ENCODE measurements around the gene ITFG1. TPM values are rescaled to one million over a fixed set of nuclear protein-coding genes. Genes with fewer than 3 reads are reported as not detected.
"Not testable (repeated sequence)": the region's sequence is repeated elsewhere in the genome, so short reads cannot be mapped to it uniquely, and the experiment has no call there.

ITFG1 gene
- total and polyA plus RNA-seq, 2 donors from 2014 or later: 63.7 to 69.7 TPM

DNA sequence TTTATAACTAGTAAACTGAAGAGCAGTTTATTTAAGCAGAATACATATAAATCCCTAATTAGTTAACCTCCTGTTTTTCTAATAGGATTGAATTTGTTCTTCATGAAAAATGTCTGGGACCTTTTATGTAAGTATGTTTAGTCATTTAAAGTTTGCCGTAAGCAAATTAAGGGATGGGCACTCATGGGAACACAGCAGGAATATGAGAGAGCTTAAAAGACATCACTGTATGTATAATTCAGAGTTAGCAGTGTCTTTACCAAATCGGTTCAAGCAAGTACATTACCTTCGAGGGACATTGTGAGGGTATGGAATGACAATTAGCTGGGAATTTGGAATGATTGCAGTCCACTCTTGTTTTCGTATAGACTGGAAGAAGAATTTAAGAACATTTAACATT lies 299.4 kb downstream of the ITFG1 start:
- DNase-seq (no peak), FAIRE-seq (no peak)
- H3K36me3 ChIP-seq (ENCODE audit: control insufficient read depth in 2 of 3, insufficient read depth in 3 of 3, low read length in 3 of 3): peaks cover 2 to 4% (median 3%) of the 10 kb centered on the region in 3 donors
- TF ChIP-seq CTCF (IDR thresholded peaks at IDR 0.05; ENCODE audit: borderline replicate concordance, extremely low read depth, insufficient read depth): no peak
- H3K9ac ChIP-seq (ENCODE audit: low read length in 3 of 3): no peak overlapping the region
- intact Hi-C loops (cut with DNase I): no loop called here
- H3K4me1 ChIP-seq (ENCODE audit: control insufficient read depth in 2 of 3, insufficient read depth in 2 of 3, low read depth in 1 of 3, low read length in 3 of 3): no peaks in the 10 kb centered on the region
- no peak overlapping the region for H3K4me3 ChIP-seq (ENCODE audit: low read length in 3 of 3)
- no peaks in the 10 kb centered on the region for H3K9me3 ChIP-seq (ENCODE audit: control insufficient read depth in 2 of 3, insufficient read depth in 1 of 3, low read length in 3 of 3)
- no peaks in the 10 kb centered on the region for H3K27me3 ChIP-seq (ENCODE audit: control insufficient read depth, insufficient read depth, low read length)
- no peak overlapping the region for H3K27ac ChIP-seq (ENCODE audit: low read depth in 2 of 2, low read length in 2 of 2)

DNA sequence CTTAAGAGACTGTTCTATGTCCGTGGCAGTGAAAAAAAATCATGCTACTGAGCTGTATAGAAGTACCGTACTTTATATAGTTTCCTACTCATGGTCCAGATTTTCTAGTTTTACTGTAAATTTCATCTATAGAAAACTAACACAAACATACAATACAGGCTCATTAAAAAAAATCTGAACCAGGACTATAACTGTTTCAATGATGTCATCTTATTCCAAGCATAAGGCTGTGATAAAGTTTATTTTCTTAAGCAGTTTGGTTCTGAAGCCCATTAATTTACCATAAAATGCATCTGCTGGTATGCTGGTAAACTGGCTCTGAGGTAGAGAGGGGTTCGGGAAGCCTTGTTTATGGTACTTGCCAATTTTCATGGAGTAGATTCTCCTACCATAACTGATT lies 300.4 kb downstream of the ITFG1 start:
- no peak for TF ChIP-seq CTCF (IDR thresholded peaks at IDR 0.05; ENCODE audit: borderline replicate concordance, extremely low read depth, insufficient read depth)
- no peak for FAIRE-seq

GRCh38 chr16:47158992-47159391 lies 301.9 kb downstream of the ITFG1 start:
- no peaks in the 10 kb centered on the region for H3K4me1 ChIP-seq (ENCODE audit: control insufficient read depth in 2 of 3, insufficient read depth in 2 of 3, low read depth in 1 of 3, low read length in 3 of 3)
- H3K27me3 ChIP-seq (ENCODE audit: control insufficient read depth, insufficient read depth, low read length): no peaks in the 10 kb centered on the region
- intact Hi-C loops (cut with DNase I): no loop called here
- TF ChIP-seq CTCF (IDR thresholded peaks at IDR 0.05; ENCODE audit: borderline replicate concordance, extremely low read depth, insufficient read depth): no peak
- H3K4me3 ChIP-seq (ENCODE audit: low read length in 3 of 3): no peak overlapping the region
- no peak overlapping the region for H3K9ac ChIP-seq (ENCODE audit: low read length in 3 of 3)
- H3K9me3 ChIP-seq (ENCODE audit: control insufficient read depth in 2 of 3, insufficient read depth in 1 of 3, low read length in 3 of 3): no peaks in the 10 kb centered on the region
- DNase-seq (no peak), FAIRE-seq (peak; percentile 41)
- peaks cover 2 to 4% (median 3%) of the 10 kb centered on the region in 3 donors for H3K36me3 ChIP-seq (ENCODE audit: control insufficient read depth in 2 of 3, insufficient read depth in 3 of 3, low read length in 3 of 3)
- H3K27ac ChIP-seq (ENCODE audit: low read depth in 2 of 2, low read length in 2 of 2): no peak overlapping the region

More for the DNA sequence above, 300.4 kb downstream of the ITFG1 start:
- Histone ChIP-seq H3K36me3 (ENCODE audit: control insufficient read depth in 2 of 3, insufficient read depth in 3 of 3, low read length in 3 of 3) (peaks cover 2 to 4% (median 3%) of the 10 kb centered on the region in 3 donors), H3K27me3 (ENCODE audit: control insufficient read depth, insufficient read depth, low read length) (no peaks in the 10 kb centered on the region), H3K4me3 (ENCODE audit: low read length in 3 of 3) (no peak overlapping the region), H3K9me3 (ENCODE audit: control insufficient read depth in 2 of 3, insufficient read depth in 1 of 3, low read length in 3 of 3) (no peaks in the 10 kb centered on the region), H3K9ac (ENCODE audit: low read length in 3 of 3) (no peak overlapping the region), H3K4me1 (ENCODE audit: control insufficient read depth in 2 of 3, insufficient read depth in 2 of 3, low read depth in 1 of 3, low read length in 3 of 3) (no peaks in the 10 kb centered on the region), H3K27ac (ENCODE audit: low read depth in 2 of 2, low read length in 2 of 2) (no peak overlapping the region)
- intact Hi-C loops (cut with DNase I): no loop called here
- no peak for DNase-seq

DNA sequence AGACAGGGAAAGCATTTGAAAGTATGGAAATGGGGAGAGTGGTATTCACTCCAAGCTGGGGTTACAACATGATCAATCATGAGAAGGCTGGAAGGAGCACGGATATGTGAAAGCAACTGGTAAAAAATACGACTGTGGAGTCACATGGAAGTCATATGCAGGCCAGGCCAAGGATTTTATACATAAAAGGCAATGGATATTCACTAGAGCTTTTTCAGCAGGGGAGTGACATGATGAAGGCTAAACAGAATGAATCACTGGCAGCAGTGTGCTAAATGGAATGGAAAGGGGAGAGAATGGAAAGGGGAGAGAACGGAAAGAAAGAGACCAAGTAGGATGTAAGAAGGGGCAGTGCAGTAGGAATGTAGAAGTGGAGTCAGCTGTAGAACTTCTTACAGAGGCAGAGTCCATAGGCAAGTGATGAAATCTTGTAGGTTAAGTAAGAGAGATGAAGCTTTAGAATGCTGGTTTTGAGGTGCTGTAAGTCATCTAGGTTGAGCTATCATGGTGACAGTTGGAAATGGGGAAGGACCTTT lies 304.1 kb downstream of the ITFG1 start:
- no peak for TF ChIP-seq CTCF (IDR thresholded peaks at IDR 0.05; ENCODE audit: borderline replicate concordance, extremely low read depth, insufficient read depth)

DNA sequence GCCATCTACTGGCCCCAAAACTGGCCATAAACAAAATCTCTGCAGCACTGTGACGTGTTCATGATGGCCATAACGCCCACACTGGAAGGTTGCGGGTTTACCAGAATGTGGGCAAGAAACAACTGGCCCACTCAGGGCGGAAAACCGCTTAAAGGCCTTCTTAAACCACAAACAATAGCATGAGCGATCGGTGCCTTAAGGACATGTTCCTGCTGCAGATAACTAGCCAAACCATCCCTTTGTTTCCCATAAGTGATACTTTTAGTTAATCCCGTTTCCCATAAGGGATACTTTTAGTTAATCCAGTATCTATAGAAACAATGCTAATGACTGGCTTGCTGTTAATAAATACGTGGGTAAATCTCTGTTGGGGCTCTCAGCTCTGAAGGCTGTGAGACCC lies 308.4 kb downstream of the ITFG1 start:
- H3K9ac ChIP-seq (ENCODE audit: low read length in 3 of 3); DNase-seq; H3K36me3 ChIP-seq (ENCODE audit: control insufficient read depth in 2 of 3, insufficient read depth in 3 of 3, low read length in 3 of 3); H3K27me3 ChIP-seq (ENCODE audit: control insufficient read depth, insufficient read depth, low read length); FAIRE-seq; H3K4me1 ChIP-seq (ENCODE audit: control insufficient read depth in 2 of 3, insufficient read depth in 2 of 3, low read depth in 1 of 3, low read length in 3 of 3); H3K9me3 ChIP-seq (ENCODE audit: control insufficient read depth in 2 of 3, insufficient read depth in 1 of 3, low read length in 3 of 3); intact Hi-C loops (cut with DNase I); H3K27ac ChIP-seq (ENCODE audit: low read depth in 2 of 2, low read length in 2 of 2); H3K4me3 ChIP-seq (ENCODE audit: low read length in 3 of 3): not testable (repeated sequence)

More for the DNA sequence above, 304.1 kb downstream of the ITFG1 start:
- H3K9ac ChIP-seq (ENCODE audit: low read length in 3 of 3): no peak overlapping the region
- no peaks in the 10 kb centered on the region for H3K27me3 ChIP-seq (ENCODE audit: control insufficient read depth, insufficient read depth, low read length)
- intact Hi-C loops (cut with DNase I): no loop called here
- H3K9me3 ChIP-seq (ENCODE audit: control insufficient read depth in 2 of 3, insufficient read depth in 1 of 3, low read length in 3 of 3): peaks cover 0 to 7% (median 0%) of the 10 kb centered on the region in 3 donors
- H3K27ac ChIP-seq (ENCODE audit: low read depth in 2 of 2, low read length in 2 of 2): no peak overlapping the region
- H3K36me3 ChIP-seq (ENCODE audit: control insufficient read depth in 2 of 3, insufficient read depth in 3 of 3, low read length in 3 of 3): peaks cover 3 to 11% (median 5%) of the 10 kb centered on the region in 3 donors
- DNase-seq (no peak), FAIRE-seq (no peak)
- H3K4me1 ChIP-seq (ENCODE audit: control insufficient read depth in 2 of 3, insufficient read depth in 2 of 3, low read depth in 1 of 3, low read length in 3 of 3): no peaks in the 10 kb centered on the region
- H3K4me3 ChIP-seq (ENCODE audit: low read length in 3 of 3): no peak overlapping the region

Data from kidney (tissue), 14 donors.